Measurements from ENCODE around the gene R3HDM1.

Gene R3HDM1

GRCh38 chr2:135728064-135728743 is 196.9 kb downstream of the R3HDM1 start:
- no peak for DNase-seq

GRCh38 chr2:135732561-135732960 is 201.3 kb downstream of the R3HDM1 start:
- DNase-seq, result no peak

GRCh38 chr2:135733045-135733444 is 201.8 kb downstream of the R3HDM1 start:
- no peak for DNase-seq

GRCh38 chr2:135736546-135736945 is 205.3 kb downstream of the R3HDM1 start:
- no peak for DNase-seq

- no peak for DNase-seq
Measured at GRCh38 chr2:135740206-135740605, 208.9 kb downstream of the R3HDM1 start.

- DNase-seq, result no peak
Measured at GRCh38 chr2:135741043-135741394, 209.7 kb downstream of the R3HDM1 start.

GRCh38 chr2:135741395-135742324 is 210.4 kb downstream of the R3HDM1 start, which contains the start of gene UBXN4:
Gene UBXN4 (plus strand): TSS chr2:135741855. CDS start chr2:135741930, 75 bp downstream.
- peak; percentile 86 for DNase-seq

GRCh38 chr2:135742325-135742757 is 211.1 kb downstream of the R3HDM1 start:
- peak; percentile 21 for DNase-seq

GRCh38 chr2:135743860-135744259 is 212.6 kb downstream of the R3HDM1 start:
- no peak for DNase-seq

GRCh38 chr2:135744760-135745314 is 213.6 kb downstream of the R3HDM1 start:
- no peak for DNase-seq

GRCh38 chr2:135745545-135745944 is 214.3 kb downstream of the R3HDM1 start:
- no peak for DNase-seq

- DNase-seq, result no peak
Measured at GRCh38 chr2:135755573-135755972, 224.3 kb downstream of the R3HDM1 start.

GRCh38 chr2:135756692-135757091 is 225.4 kb downstream of the R3HDM1 start:
- DNase-seq, result no peak

GRCh38 chr2:135762022-135762421 is 230.7 kb downstream of the R3HDM1 start:
- DNase-seq, result no peak

GRCh38 chr2:135762530-135762929 is 231.2 kb downstream of the R3HDM1 start:
- no peak for DNase-seq

GRCh38 chr2:135768863-135769262 is 237.6 kb downstream of the R3HDM1 start:
- DNase-seq, result no peak

GRCh38 chr2:135773319-135773718 is 242.0 kb downstream of the R3HDM1 start:
- no peak for DNase-seq

GRCh38 chr2:135773917-135774316 is 242.6 kb downstream of the R3HDM1 start:
- DNase-seq, result no peak
